Parathyroid adenoma (tissue), 2 donors: ENCODE results near the gene WNT9B.

ENCODE experiments used
- H2AFZ ChIP-seq: fragments of 300-600 bp; sonication (generic); one replicate; pipeline ENCODE4 v1.7.0; 2017; ENCODE audit warnings: antibody characterized with exemption, mild to moderate bottlenecking
- H3K27ac ChIP-seq: fragments of 300-600 bp; sonication (generic); one replicate; pipeline ENCODE4 v1.7.0; 2017
- H3K27me3 ChIP-seq: fragments of 300-600 bp; sonication (generic); one replicate; pipeline ENCODE4 v1.7.0; 2017; ENCODE audit warnings: low read length; ENCODE audit not compliant: control insufficient read depth, insufficient read depth
- H3K36me3 ChIP-seq: fragments of 300-600 bp; sonication (generic); one replicate; pipeline ENCODE4 v1.7.0; 2017; ENCODE audit warnings: low read length; ENCODE audit not compliant: control insufficient read depth, insufficient read depth
- H3K4me1 ChIP-seq: fragments of 300-600 bp; sonication (generic); one replicate; pipeline ENCODE4 v1.7.0; 2017; ENCODE audit warnings: control low read depth
- H3K4me2 ChIP-seq: fragments of 300-600 bp; sonication (generic); one replicate; pipeline ENCODE4 v1.7.0; 2017; ENCODE audit warnings: low read length
- H3K4me3 ChIP-seq: fragments of 300-600 bp; sonication (generic); one replicate; pipeline ENCODE4 v1.7.0; 2017; ENCODE audit warnings: low read depth, low read length
- H3K79me2 ChIP-seq: fragments of 300-600 bp; sonication (generic); one replicate; pipeline ENCODE4 v1.7.0; 2017; ENCODE audit warnings: control low read depth
- H3K9ac ChIP-seq: fragments of 300-600 bp; sonication (generic); one replicate; pipeline ENCODE4 v1.7.0; 2017; ENCODE audit warnings: mild to moderate bottlenecking
- H3K9me3 ChIP-seq: fragments of 300-600 bp; sonication (generic); one replicate; pipeline ENCODE4 v1.7.0; 2017; ENCODE audit warnings: low read length; ENCODE audit not compliant: control insufficient read depth
- TF ChIP-seq, protein P1 (sequence below): fragments of 300-600 bp; sonication (generic); IDR thresholded peaks from one replicate; pipeline ENCODE4 v1.7.0; 2017; ENCODE audit warnings: antibody characterized with exemption, mild to moderate bottlenecking
- donor health status: primary hyperparathyroidism.

The WNT9B gene

DNA sequence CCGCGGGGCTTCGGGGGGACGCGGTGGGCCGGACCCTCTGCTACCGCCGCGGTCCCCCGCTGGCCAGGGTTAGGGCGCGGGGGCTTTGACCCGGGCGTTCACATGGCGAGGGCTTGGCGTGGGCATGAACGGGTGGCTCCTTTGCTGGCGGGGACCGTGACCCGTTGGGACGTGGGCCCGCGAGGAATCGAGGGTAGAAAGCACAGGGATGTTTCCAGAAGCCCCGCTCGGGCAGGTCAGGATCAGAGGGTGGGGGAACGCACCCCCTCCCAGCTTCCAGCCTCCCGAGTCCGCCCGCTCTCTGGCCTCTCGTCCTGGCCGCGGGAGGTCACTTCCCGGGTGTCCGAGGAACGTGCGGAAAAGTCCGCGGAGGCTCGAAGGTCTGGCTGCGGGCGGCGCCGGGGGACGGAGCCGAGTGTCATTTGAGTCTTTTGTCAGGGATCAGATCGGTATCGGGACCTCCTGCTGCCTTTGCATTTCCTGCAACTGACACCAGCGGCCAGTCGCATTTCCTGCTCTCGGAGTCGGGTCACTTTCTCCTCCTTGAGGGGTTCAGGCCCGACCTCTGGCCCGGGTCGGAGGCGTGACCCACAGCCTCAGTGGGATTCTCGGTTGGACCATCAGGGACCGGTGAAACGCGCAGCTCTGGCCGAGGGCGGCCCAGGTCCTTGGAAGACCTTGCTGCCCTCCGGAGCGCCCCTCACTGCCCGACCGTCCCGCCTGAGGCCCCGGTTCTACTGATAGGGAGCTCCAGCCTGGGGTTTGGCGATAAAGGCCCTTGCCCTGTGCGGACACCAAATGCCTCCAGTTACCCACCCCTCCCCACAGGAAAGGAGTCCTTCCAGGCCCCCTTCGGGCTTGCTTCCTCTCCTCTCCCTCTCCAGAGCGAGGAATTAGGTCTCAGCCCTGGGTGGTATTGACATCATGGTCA lies 32.2 kb upstream of the WNT9B start:
- H3K4me2 ChIP-seq = peak overlapping the region; percentile 81
- H3K4me3 ChIP-seq = peak overlapping the region; percentile 54
- H3K27ac ChIP-seq = no peak overlapping the region
- H3K79me2 ChIP-seq = no peaks in the 10 kb centered on the region
- TF ChIP-seq, protein P1, sequence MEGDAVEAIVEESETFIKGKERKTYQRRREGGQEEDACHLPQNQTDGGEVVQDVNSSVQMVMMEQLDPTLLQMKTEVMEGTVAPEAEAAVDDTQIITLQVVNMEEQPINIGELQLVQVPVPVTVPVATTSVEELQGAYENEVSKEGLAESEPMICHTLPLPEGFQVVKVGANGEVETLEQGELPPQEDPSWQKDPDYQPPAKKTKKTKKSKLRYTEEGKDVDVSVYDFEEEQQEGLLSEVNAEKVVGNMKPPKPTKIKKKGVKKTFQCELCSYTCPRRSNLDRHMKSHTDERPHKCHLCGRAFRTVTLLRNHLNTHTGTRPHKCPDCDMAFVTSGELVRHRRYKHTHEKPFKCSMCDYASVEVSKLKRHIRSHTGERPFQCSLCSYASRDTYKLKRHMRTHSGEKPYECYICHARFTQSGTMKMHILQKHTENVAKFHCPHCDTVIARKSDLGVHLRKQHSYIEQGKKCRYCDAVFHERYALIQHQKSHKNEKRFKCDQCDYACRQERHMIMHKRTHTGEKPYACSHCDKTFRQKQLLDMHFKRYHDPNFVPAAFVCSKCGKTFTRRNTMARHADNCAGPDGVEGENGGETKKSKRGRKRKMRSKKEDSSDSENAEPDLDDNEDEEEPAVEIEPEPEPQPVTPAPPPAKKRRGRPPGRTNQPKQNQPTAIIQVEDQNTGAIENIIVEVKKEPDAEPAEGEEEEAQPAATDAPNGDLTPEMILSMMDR = no peak
- H3K9me3 ChIP-seq = no peaks in the 10 kb centered on the region
- H3K36me3 ChIP-seq = no peaks in the 10 kb centered on the region
- H3K27me3 ChIP-seq = no peaks in the 10 kb centered on the region
- H3K4me1 ChIP-seq = peaks cover 8% of the 10 kb centered on the region
- no peak overlapping the region for H3K9ac ChIP-seq
- peak overlapping the region; percentile 78 for H2AFZ ChIP-seq

GRCh38 chr17:46819906-46820351 lies 31.5 kb upstream of the WNT9B start:
- Histone ChIP-seq H3K4me2 (no peak overlapping the region), H3K36me3 (no peaks in the 10 kb centered on the region), H3K27ac (no peak overlapping the region), H3K9ac (no peak overlapping the region), H3K4me1 (peaks cover 8% of the 10 kb centered on the region), H3K79me2 (no peaks in the 10 kb centered on the region), H3K4me3 (no peak overlapping the region), H2AFZ (no peak overlapping the region), H3K27me3 (no peaks in the 10 kb centered on the region), H3K9me3 (no peaks in the 10 kb centered on the region)
- TF ChIP-seq, protein P1 = no peak

DNA sequence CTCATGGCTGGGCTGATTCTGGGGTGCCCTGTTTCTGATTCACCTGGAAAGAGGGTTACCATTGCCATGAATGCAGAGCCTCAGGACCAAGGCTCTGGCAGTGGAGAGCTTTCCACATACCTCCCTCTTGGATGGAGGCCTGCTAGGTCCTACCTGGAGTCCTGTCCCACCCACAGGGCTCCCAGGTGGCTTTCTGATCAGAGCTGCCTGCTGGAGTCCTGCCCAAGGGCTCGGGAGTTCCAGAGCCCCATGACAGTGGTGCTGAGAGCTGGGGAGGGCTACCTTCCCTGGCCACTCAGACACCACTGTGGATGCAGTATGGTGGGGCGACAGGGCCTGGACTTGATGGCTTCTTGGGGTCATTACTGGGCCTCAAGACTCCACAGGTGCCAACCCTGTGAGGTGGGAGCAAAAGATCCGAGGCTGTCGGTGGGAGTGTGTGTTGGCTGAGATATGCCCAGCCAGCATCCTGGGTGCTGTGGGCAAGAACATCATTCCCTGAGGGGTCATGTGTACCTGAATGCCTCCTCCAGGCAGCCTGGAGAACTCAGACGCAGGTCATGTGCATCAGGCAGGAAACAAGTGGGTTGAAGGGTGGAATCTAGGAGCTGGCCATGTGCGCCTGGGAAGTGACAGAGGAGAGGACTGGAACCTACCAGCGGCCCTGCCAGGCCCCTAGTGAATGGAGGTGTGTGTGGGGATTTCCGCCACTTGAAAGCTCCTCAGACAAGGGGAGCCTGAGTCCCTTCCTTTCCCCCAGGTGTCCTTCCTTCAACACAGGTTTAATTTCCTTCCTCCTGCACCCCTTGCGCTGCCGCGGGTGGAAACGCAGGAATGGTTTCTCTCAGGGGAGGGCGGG lies 30.6 kb upstream of the WNT9B start:
- H3K4me1 ChIP-seq = peaks cover 8% of the 10 kb centered on the region
- H3K27ac ChIP-seq = no peak overlapping the region
- no peak overlapping the region for H3K4me2 ChIP-seq
- H3K4me3 ChIP-seq = no peak overlapping the region
- no peaks in the 10 kb centered on the region for H3K9me3 ChIP-seq
- H3K79me2 ChIP-seq = no peaks in the 10 kb centered on the region
- no peak overlapping the region for H2AFZ ChIP-seq
- no peak overlapping the region for H3K9ac ChIP-seq
- no peaks in the 10 kb centered on the region for H3K36me3 ChIP-seq
- TF ChIP-seq, protein P1 = no peak
- H3K27me3 ChIP-seq = no peaks in the 10 kb centered on the region

GRCh38 chr17:46821482-46822387 lies 29.6 kb upstream of the WNT9B start:
- H3K4me2 ChIP-seq = no peak overlapping the region
- H3K27me3 ChIP-seq = no peaks in the 10 kb centered on the region
- no peak overlapping the region for H2AFZ ChIP-seq
- no peaks in the 10 kb centered on the region for H3K9me3 ChIP-seq
- H3K4me3 ChIP-seq = no peak overlapping the region
- TF ChIP-seq, protein P1 = no peak
- H3K36me3 ChIP-seq = no peaks in the 10 kb centered on the region
- H3K79me2 ChIP-seq = no peaks in the 10 kb centered on the region
- H3K9ac ChIP-seq = no peak overlapping the region
- no peak overlapping the region for H3K27ac ChIP-seq
- H3K4me1 ChIP-seq = peaks cover 8% of the 10 kb centered on the region
